GM19035 (cell line): ENCODE measurements around the gene ZNF273.
"Not testable (repeated sequence)": the region's sequence is repeated elsewhere in the genome, so short reads cannot be mapped to it uniquely, and the experiment has no call there.

Experiments
- ATAC-seq: cut with Tn5 transposase; IDR thresholded peaks from one replicate; pipeline ENCODE4 v1.9.1; 2021; ENCODE audit not compliant: unreplicated experiment

Gene ZNF273

GRCh38 chr7:64902806-64903721 lies at the start of gene ZNF273:
Gene ZNF273 (plus strand): TSS chr7:64903273. CDS start chr7:64903318, 45 bp downstream.
- peak; percentile 99 for ATAC-seq

DNA sequence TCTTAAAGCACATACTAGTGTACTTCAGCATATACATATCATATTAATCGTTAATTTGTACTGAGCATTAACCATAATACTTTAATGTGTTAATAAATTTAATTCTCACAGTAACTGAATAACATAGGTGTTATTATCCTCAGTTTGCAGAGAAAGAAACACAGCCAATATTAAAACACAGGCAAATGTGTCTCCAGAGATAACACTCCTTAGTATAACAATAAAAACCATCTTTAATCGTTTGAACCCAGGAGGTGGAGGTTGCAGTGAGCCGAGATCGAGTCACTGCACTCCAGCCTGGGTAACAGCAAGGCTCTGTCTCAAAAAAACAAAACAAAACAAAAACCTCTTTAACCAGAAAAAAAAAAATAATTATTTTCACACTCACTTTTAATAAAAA lies 49.4 kb upstream of the ZNF273 start:
- no peak for ATAC-seq

GRCh38 chr7:64854969-64855368 lies 48.1 kb upstream of the ZNF273 start:
- ATAC-seq = no peak

GRCh38 chr7:64863021-64863420 lies 40.1 kb upstream of the ZNF273 start:
- ATAC-seq = no peak

DNA sequence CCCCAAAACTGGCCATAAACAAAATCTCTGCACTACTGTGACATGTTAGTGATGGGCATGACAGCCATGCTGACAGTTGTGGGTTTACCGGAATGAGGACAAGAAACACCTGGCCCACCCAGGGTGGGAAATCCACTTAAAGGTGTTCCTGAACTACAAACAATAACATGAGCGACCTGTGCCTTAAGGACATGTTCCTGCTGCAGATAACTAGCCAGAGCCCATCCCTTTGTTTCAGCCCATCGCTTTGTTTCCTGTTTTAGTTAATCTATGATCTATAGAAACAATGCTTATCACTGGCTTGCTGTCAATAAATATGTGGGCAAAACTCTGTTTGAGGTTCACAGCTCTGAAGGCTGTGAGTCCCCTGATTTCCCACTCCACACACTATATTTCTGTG lies 39.5 kb upstream of the ZNF273 start:
- ATAC-seq = not testable (repeated sequence)

DNA sequence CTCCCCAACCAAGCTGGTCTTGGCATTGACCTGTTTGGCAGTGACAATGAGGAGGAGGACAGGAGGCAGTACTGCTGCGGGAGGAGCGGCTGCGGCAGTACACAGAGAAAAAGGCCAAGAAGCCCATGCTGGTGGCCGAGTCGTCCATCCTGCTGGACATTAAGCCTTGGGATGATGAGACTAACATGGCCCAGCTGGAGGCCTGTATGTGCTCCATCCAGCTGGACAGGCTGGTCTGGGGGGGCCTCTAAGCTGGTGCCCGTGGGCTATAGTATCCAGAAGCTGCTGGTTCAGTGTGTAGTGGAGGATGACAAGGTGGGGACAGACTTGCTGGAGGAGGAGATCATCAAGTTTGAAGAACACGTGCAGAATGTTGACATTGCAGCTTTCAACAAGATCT lies 39.1 kb upstream of the ZNF273 start:
- ATAC-seq = no peak

GRCh38 chr7:64867863-64868440 lies 35.1 kb upstream of the ZNF273 start:
- no peak for ATAC-seq

- ATAC-seq = no peak
Measured at GRCh38 chr7:64868499-64868898, 34.6 kb upstream of the ZNF273 start.

GRCh38 chr7:64869121-64869725 lies 33.9 kb upstream of the ZNF273 start:
- ATAC-seq = no peak

DNA sequence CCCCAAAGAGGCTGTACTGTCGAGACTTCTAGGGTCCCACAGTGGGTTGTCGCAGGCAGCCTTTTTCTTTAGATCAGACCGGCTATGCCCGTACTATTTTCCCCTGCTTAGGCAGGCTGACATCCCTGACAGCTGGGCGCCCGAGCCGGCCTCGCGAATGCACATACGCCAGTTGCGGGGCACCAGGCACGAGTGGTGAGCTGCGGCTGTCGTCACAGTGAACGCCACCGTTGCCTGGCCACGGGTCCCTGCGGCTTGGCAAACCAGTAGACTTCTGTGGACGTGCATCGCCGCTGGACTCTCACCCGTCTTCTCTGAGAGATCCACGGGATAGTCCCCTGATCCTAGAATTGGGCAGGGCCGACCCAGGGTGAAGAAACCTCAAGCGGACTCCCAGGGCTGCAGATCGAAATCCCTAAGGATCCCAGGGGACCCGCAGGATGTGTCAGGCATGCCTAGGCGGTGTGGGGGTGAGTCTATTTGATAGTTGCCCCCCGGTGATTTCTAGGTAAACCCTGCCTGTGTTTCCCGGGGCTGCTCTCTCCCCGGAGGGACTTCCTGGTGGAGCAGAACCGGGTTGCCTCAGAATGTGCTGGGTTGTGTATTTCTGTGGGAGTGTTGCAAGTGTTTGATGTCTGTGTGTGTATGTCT lies 33.0 kb upstream of the ZNF273 start:
- ATAC-seq = no peak

DNA sequence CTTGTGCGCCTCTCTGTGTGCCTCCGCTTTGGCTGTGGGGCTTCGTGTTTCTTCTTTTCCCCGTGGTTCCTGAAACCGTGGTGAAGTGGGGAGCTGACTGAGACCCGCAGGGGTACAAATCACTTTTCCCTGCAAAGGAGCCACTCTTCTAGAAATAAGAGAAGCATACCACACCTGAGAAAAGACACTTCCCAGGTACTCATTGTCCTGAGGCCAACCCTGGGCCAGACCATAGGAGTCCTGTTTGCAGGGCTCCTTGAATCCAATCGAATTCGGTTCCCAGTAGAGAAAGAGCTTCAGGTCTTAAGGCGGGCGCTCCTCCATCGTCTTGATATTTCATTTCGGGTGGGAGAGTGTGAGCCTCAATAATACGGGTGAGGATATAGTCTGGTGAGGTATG lies 32.4 kb upstream of the ZNF273 start:
- ATAC-seq = no peak

GRCh38 chr7:64871761-64872160 lies 31.3 kb upstream of the ZNF273 start:
- no peak for ATAC-seq

- ATAC-seq = no peak
Measured at GRCh38 chr7:64872351-64873154, 30.5 kb upstream of the ZNF273 start.

GRCh38 chr7:64873155-64873500 lies 29.9 kb upstream of the ZNF273 start:
- no peak for ATAC-seq

- no peak for ATAC-seq
Measured at GRCh38 chr7:64873517-64873916, 29.6 kb upstream of the ZNF273 start.

DNA sequence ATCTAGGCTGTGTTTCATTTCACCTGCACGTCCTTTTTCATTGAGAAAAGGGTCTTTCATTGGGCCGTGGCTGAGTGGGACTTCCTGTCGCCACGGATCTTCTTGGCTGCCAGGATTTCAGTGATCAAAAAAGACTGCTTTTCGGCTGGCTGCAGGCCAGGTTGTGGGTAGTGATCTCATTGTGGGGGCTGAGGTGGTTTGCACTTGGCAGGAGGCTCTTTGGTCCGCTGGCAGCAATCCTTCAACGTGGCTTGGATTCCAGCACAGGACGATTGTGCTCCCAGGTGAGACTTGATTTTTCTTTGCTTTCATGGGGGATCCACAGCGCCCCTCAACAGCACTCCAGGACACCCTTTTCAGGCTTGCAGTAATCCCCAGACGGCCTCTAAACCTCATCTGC lies 29.0 kb upstream of the ZNF273 start:
- ATAC-seq = no peak

DNA sequence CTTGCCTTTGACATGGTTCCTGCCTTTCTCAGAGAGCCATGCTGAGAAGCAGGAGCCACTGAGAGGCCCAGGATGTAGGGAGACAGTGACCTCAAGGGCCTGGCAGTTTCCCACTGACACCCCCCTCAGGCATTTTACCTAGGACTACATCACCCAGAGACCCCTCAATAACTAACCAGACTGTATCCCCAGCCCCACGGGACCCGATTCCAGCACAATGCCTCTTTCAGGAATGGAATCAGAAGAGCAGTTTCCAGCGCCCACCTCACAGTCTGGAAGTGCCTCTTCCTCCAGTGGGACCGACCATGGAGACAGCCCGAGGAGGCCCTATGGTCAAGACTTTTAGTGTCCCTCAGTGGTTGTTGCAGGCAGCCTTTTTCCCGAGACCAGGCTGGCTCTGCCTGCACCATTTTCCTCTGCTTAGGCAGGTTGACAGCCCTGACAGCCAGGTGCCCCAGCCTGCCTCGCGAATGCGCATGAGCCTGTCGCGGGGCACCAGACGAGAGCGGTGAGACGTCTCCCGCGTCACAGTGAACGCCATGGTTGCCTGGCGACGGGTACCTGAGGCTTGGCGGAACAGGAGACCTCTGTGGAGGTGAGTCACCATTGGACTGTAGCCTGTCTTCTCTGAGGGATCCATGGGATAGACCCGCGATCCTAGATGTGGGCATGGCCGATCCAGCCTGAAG lies 28.4 kb upstream of the ZNF273 start:
- no peak for ATAC-seq

GRCh38 chr7:64875258-64875657 lies 27.8 kb upstream of the ZNF273 start:
- no peak for ATAC-seq

GRCh38 chr7:64875658-64876406 lies 27.2 kb upstream of the ZNF273 start:
- ATAC-seq = no peak
